Iris pigment epithelial cell (primary cell): ENCODE measurements around the gene MAST4.

Source experiments
- DNase-seq: peaks from one replicate; pipeline ENCODE4 v3.0.0-alpha.2; 2011; ENCODE audit warnings: low read depth

MAST4 gene

DNA sequence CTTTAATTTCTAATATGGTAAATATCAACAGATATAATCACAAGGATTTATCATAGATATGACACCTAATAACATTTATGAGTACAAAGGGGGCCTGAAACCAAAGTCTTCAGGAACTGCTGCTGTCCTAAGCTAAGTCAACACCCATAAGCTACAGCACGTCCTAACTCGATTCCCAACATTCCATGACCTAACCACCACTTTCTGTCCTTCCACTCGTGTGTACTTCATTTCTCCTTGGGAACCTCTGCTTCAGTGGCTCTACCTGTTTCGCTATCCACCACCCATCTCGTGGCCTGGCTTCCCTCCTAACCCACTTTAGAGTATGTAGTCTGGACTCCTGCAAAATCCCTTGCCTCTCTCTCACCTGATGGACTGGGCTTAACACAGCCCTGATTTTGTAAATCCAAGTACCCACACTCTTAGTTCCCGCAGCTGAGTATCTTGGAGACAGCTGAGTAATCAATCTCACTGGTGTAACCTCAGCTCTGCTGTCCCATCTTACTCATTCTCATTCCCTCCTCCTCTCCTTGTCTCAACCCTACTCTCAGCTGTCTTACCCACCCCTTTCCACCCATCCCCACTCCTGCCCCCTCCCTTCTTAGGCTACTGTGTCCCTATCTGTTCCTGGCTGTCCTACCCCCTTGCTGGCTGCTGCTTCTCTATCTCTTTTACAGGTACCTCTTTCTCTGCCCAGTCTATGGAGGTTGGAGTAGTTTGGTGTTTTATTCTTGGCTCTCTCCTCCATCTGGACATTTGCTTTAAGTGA is 101.8 kb downstream of the MAST4 start:
- no peak for DNase-seq

DNA sequence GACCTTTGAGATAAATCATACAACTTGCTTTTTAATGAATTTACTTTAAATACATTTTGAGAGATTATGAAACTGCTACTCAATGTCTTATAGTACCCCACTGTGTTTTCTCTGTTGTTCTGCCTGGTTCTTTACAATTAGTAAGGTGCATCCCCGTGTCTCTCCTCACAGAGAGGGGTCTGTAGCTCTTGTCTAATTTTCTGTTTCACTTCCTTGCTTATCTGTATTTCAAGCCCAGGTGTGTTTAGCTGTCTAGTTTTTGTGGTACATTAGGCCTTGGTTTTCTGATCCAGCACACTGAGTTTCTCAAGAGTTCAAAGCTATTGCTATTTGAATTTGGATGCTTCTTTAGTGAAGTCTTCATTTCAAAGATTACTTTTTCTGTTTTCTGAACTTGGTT is 105.1 kb downstream of the MAST4 start:
- no peak for DNase-seq

DNA sequence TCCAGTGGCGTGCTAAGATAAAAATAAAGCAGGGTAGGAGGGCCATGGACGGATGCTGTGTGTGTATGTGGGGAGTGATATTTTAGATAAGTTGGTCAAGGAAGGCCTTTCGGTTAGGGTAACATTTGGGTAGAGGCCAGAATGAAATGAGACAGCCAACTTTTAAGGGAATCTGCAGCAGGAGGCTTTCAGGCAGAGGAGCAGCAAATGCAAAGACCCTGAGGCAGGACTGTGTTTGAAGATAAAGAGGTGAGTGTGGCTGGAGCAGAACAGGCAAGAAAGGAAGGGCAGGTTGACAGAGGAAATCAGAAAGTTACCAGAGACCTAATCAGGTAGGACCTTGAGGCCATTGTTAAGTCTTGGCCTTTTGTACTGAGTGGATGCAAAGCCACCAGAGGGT is 106.2 kb downstream of the MAST4 start:
- DNase-seq: no peak

DNA sequence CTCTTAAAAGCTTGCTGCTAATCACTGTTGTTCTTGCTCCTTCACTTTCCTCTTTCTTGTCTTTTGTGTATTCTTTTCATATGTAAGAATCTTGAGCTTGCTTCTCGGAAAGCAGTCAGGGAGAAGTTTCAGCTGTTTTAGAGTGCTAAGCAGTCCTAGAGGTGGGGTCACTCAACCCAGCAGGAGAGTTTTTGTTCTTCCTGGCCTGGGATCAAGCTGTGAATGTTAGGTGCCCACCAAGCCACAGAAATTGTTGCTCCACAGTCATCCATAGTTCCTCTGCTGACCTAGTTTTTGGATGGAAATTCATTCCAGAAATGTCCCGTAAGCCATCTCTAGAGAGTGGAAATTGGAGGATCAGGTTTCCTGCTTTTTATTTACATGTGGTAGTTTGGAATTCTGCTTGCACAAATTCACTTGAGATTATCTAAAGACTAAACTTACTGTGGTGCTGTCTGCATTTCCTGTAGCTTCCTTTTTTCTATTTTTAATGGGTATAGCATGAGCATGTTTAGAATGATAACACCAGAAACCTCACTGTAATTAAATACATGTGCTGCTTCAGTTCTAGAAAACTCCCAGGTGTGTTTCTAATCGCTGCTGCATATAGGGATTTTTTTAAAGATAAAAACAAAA is 108.7 kb downstream of the MAST4 start:
- peak; percentile 22 for DNase-seq

DNA sequence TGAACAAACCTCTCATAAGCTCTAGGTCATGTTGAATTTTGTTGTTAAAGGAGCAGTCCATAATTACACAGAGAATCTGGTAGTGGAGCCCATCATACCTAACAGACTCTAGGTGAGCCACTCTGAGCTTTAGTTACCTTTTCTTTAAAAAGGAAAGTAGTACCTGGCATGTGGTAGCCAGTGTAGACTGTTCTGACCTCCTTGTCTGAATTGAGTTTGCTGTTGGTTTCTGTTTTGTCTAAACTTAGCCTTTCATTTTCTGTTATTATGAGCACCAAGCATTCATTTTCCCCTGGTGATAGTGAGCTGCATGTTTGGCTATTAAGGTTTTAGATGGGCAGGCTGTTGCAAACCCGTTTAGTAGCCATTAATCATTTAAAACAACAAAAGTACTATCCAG is 112.2 kb downstream of the MAST4 start:
- no peak for DNase-seq

DNA sequence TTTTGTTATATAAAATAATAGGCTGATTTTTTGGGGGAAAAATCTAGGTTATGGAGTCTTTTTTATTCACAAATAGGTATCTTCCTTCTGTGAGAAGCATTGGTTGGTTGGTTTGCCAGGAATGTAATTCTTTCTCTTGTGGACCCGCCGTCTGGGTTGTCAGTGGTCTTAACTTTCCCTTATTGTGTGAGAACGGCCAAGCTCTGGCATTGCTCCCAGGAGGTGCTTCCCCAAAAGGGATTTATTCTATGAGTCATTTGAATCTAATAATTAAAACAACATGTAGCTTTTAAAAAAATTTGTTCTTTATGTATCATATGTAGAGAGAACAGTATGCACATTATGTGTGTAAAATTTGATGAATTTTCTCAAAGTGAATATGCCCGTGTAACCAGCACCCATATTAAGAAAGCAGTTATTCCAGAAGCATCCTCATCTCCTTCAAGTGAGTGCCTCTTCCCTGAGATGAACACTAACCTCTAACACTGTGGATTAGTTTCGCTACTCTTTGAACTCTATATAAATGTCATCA is 114.4 kb downstream of the MAST4 start:
- DNase-seq: peak; percentile 77

DNA sequence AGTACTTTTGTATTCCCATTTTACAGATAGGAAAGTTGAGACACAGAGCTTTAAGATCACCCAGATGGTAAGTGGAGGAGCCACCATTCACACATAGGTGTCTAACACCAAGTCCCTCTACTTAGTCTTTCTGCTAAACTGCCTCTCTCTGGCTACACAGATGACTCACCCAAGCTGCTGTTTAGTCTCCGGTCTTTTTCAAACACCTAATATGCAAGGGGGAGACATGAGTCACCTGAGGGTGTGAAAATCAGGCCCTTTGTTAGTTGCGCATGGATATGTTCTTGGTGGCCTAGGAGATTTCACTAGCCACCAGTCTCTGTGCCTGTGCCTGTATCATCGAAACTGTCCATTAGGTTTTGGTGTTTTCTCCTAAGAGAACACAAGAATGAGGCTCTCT is 117.8 kb downstream of the MAST4 start:
- peak; percentile 53 for DNase-seq

DNA sequence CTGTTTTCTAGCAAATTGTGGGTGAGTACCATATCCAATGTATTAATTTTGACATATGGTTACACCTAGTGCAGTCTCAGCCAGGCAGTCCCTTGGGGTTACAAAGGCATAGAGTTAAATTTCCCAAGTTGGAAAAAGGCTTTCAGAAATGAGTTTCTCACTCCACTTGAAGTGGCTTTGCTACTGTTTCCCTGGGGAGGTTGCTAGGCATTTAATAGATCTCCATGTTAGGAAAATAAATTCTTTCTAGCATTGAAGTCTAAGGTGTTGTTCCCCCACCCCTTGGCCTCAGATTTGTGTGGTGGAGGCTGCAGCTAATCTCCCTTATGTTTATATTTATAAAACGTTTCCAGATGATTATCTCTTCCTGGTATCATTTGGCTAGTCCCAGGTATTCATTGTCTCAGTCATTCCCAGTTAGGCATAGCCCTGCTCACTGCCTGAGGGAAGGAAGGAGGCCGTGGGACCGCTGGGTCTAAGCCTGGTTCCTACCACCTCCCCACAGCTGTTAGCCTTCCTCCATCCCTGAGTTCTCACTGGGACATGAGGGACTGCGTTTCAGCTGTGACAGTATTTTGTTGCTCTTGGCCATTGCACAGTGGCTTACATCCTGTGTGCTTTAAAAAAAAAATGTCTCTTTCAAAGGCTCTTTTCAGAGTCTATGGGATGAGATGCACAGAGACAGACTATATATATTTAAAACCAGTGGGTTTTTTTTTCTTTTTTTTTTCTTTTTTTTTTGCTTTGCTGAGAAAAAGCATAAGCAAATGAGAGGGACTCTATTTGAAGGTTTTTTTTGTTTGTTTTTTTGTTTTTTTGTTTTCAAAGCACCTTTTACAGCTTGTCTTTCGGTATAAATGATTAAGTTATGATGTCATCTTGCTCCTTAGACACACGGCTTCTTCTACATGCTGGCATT is 121.5 kb downstream of the MAST4 start:
- no peak for DNase-seq

DNA sequence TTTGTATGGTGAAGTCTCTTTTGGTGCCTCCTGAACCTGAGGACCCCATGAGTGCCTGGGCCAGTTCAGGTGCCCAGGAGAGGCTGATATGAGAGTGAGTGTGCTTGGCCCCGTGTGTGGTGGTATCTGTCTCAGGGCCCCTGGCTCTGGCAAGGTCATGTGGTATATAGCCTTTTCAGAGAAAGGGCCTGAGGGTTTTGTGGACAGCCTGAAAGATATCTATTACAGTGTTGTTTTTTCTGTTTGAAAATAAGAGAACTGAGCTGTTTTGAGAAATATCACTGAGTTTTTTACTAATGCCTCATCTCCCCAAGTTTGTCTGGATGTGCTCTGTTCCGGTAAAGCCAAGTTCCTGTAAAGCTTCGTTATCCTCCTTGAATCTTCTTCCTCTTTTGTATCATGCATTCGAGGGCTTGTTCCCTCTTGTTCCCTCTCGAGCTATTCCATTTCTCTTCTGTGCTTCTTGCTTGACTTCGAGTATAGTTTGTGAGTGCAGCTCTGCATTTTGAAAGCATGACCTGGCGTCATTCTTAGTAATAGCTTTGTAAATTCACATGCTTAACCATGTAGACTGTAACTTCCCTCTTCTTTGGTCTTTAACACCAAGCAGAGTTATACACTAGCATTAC is 122.3 kb downstream of the MAST4 start:
- DNase-seq: no peak

DNA sequence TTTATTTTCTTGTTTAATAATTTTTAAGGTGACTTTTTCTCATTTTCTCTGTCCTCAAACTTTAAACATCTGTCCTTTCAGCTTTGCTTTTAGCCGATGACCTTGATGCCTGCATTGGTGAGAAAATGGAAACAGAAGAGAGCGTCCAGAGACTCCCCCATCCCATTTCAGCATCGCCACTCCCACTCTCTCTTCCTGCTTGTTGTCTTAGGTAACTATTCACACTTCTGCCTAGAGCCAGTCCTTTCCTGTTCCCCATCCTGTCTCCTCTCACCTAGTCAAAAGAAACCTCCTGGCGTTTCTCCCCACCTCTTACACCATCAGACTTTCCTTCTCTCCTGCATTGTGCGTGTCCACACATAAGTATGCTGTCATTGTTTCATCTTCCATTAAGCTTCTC is 124.6 kb downstream of the MAST4 start:
- DNase-seq: no peak

DNA sequence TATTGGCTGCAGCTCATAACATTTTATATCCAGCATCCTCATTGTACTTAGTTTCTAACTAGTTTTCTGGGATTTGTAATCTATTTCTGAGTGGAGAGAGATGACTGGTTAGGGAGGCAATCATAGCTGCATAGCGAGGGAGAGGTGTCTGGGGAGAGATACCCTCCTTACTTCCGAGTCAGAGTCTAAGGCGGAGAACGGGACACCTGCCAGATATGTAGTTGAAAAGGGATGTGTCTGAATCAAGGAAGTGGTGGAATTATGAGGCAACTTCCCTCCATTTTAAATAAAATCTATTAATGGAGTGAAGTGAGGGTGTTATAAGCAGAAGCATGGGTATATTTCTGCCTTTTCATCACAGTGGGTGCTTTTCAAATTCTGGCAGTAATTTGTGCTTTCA is 126.5 kb downstream of the MAST4 start:
- no peak for DNase-seq

DNA sequence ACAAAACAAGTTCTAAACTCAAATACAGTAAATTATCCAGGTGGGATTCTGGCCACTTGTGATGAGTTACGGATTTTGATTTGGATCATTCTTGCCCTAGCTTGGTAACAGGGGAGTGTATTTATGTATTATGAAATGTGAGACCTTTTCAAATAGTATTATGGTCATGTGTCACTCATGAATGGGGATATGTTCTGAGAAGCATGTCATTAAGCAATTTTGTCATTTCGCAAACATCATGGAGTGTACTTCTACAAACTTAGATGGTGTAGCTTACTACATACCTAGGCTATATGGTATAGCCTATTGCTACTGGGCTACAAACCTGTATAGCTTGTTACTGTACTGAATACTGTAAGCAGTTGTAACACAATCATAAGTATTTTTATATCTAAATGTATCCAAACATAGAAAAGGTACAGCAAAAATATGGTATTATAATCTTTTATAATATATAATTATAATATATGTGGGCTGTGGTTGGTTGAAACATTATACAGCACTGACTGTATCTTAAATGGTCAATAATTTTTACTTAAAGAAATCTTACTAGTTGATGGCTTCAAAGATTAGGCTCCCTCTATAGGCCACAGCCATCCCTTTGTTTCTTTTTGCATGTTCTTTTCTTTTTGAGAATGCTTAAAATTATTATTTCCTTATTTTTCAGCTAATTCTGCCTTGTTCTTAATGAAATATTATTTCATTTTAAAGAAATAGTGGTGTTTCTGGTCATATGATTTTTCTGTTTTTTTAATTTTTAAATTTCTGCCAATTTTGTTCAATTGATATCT is 128.4 kb downstream of the MAST4 start:
- DNase-seq: no peak

DNA sequence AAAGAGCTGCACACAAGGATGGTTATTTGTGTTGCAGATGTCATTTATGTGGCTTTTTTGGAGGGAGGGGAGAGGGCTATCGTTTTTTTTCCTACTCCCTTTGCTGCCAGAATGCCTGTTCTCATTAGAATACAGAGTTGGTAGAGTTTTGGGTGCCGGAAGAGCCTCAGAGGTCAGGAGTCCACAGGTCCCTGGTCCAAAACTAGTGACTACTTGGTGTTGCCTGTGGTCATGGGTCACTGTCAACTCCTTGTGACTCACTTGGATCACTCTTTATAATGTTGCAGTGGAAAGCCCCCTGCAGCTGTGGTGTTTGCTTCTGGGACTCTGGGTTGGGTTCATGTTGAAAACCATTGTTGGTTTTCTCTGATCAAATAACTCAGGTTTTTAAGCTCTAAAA is 131.4 kb downstream of the MAST4 start:
- no peak for DNase-seq

DNA sequence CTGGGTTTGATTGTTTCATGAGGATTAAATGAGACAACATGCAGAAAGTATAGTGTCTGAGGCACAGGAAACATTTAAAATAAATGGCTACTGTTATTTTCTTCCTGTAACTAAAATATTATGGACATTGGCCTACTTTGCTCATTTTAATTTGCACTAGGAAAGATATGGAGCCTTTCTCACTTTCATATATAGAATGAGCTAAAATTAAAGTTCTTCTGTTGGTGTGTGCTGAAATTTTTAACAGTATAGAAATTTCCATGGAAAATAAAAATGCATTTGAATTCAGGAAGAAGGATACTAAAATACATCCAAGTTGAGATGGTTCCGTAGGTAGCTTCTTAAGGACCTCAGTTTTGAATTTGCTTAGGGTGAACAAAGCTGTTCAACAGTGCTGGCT is 131.9 kb downstream of the MAST4 start:
- DNase-seq: no peak

DNA sequence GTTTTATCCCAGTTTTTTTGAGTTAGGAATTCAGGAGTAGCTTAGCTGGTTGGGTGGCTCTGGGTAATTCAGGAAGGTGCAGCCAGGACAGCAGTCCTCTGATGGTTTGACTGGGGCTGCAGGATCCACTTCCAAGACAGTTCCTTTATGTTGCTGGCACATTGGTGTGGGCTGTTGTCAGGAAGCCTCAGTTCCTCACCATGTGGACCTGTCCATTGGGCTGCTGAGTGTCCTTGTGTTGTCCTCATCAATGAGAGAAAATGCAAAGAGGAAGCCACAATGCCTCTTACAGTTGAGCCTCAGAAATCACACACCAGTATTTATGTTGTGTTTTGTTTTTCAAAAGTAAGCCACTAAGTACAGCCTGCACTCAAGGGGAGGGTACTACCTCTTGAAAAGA is 140.9 kb downstream of the MAST4 start:
- DNase-seq: no peak

DNA sequence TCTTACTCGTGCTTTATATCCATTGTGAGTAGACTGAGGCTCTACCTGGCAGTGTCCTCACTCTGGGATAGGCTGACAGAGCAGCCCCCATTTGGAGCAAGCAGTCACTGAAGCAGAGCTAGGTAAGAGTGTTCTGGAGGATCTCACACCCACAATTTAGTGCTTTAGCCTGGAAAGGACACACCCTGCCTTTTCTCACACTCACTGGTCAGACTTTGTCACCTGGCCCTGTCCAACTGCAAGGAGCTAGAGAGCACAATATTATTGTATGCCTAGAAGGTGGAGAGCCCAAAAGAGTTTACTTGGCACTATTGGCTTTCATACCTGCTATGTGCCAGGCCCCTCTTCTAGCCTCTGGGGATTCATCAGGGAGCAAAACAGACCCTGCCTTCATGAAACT is 141.9 kb downstream of the MAST4 start:
- no peak for DNase-seq

DNA sequence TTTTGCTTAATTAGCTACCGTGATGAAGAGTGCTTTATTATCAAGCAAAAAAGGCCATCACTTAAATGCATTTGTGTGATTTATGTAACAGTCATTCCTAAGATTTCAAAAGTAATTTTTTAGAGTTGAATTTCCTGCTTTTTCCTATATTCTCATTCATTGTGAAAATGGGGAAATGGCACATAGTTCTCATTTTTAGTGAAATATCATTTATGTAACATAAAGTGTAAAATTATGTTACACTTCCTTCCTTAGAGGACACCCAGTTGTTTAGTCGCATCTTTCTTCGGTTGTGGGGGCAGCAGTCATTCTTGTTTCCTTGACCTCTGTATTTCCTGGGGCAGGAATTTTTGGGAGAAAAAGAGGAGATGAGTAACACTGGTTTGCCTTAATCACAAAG is 142.8 kb downstream of the MAST4 start:
- DNase-seq: no peak

DNA sequence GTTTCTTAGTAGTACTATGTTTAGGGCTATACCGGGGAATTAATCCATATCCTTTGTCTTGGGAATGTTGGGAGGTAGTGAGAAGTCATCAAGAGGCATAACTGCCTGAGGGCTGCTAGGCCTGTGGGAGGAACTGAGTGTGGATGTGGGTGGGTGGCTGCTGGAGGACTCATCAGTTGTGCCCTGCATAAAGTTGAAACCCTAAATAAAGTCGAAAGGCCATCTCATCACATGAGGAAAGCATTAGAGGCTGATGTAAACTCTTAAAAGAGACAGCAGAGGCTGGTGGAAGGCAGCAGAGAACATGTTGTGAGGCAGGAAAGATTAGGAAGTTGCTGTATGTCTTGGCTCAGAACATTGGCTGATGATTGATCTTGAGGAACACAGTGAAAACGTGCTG is 143.8 kb downstream of the MAST4 start:
- no peak for DNase-seq

DNA sequence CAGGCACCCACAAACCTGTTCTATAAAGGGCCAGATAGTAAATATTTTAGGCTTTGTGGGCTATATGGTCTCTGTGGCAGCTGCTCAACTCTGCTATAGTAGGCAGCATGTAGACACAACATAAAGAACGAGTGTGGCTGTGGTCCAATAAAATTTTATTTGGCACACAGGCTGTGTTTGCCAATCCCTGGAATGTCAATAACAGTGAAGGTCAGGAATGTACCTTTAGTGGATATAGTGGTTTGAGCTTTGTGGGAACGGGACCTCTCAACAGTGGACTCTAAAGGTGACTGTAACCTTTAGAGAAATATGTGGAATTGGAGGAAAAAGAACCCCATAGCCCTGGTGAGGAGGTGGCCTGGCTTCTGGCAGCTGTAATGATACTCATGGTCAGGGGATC is 145.2 kb downstream of the MAST4 start:
- no peak for DNase-seq

DNA sequence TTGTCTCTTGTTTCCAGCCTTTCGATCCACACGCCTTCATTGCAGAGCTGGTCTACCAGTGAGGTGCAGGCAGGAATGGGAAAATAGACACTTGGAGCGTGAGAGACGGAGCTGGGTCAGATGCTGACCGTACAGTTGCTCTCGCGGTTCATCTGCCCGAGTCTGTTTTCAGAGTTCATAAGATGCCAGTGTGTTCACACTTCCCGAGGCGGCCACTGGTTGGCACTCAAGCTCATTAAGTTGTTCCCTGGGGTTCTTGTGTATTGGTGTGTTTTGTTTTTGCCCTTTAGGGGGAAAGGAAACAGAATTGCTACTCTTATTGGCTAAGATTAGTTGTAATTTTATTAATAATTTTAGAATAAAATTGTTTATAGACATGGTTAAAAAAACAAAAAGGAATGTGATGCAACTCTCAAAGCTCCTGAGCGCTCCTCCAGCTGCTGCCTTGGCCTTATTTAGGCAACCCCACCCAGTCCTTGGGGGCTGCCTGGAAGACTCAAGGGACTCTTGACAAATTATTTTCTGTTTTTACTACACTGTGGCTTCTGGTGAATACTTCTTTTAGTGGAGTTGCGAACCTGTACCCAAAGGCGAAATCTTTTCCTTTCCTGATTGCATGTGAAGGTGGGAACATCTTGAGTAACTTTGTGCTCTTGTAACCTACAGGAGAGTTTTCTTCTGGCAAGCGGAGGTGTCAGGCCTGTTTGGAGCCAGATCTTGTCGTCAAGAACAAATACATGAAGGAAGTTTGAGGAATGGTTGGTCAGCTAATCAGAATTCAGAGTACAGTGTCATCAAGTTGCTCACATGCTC is 146.1 kb downstream of the MAST4 start:
- DNase-seq: no peak

DNA sequence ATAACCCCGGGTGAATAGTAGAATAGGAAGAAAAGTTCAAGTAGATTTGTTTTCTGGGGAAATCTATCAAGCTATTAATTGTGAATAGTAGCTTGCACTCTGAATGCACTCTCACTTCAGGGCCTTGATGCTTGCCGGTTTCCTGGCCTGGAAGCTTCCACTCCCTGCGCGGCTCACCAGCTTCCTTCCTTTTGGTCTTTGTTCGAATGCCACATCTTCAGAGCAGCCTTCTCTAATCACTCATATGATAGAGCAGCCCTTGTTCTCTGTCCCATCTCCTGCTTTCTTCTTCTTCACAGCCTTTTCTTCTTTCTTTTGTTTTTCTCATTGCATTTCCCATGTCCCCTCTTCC is 146.7 kb downstream of the MAST4 start:
- DNase-seq: no peak
